ENCODE results near the gene VIP.

The VIP gene

GRCh38 chr6:152783217-152783878 lies 32.8 kb downstream of the VIP start:
- DNase-seq, result no peak

- no peak for DNase-seq
These were observed 44.1 kb downstream of the VIP start for GRCh38 chr6:152794696-152795095.

- no peak for DNase-seq
These were observed 53.6 kb downstream of the VIP start for GRCh38 chr6:152804150-152804549.

Measured in NCI-H345 (cell line).